Fibroblast of skin of abdomen (primary cell): Measurements from ENCODE around the gene STRADA. TPM values are rescaled to one million over a fixed set of nuclear protein-coding genes. Genes with fewer than 3 reads are reported as not detected.

Source experiments
- DNase-seq: peaks from one replicate; pipeline ENCODE4 v3.0.0-alpha.2; 2013
- polyA plus RNA-seq, 2 experiments: library from polyadenylated mRNA; unstranded; fragments of 120-200 nt; gene quantifications; one replicate each; pipeline ENCODE4 v1.2.1, GENCODE V29; 2013; ENCODE audit not compliant: insufficient read length in 2 of 2

The STRADA gene
- 26.8 TPM for polyA plus RNA-seq (2013, experiment 1 of 2; ENCODE audit: insufficient read length)
- polyA plus RNA-seq (2013, experiment 2 of 2; ENCODE audit: insufficient read length): 29.1 TPM

GRCh38 chr17:63741408-63742173, at the start of gene STRADA:
STRADA (minus strand) TSS chr17:63741799; CDS start chr17:63728369, 13,430 bp downstream.
- peak; percentile 96 for DNase-seq

- DNase-seq: no peak
Observed at GRCh38 chr17:63790057-63790456, 48.5 kb upstream of the STRADA start.

- no peak for DNase-seq
Observed at GRCh38 chr17:63786971-63787711, 45.5 kb upstream of the STRADA start.

DNA sequence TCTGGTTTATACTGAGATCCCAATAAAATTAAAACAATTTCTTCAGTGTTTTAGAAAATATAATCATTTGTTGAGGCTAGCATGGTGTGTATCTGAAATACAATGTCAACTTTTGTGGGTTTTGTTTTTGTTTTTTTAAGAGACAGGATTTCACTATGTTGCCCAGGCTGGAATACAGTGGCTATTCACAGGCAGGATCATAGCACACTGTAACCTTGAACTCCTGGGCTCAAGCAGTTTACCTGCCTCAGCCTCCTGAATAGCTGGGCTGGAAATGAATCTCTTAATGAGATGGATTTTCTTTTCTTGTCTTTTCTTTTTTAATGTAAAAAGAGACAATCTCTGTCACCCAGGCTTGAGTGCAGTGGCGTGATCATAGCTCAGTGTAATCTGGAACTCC, 44.5 kb upstream of the STRADA start:
- DNase-seq: no peak

DNA sequence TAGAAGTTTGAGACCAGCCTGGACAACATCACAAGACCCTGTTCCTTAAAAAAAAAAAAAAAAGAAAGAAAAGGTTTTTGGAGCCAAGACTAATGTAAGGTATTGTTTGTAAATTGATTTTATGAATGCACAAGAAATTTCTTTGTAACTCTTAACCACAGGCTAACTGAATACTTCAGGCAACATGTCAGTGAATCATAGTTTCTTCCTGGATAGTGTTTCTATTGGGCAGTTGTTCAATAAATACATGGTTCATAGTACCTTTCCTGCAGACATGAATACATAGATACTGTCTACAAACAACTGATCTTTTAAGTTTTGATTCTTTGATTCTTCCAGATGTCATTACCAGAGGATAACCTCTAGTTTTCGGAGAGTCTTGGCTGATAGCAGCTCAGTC, 44.0 kb upstream of the STRADA start:
- DNase-seq: peak; percentile 35

DNA sequence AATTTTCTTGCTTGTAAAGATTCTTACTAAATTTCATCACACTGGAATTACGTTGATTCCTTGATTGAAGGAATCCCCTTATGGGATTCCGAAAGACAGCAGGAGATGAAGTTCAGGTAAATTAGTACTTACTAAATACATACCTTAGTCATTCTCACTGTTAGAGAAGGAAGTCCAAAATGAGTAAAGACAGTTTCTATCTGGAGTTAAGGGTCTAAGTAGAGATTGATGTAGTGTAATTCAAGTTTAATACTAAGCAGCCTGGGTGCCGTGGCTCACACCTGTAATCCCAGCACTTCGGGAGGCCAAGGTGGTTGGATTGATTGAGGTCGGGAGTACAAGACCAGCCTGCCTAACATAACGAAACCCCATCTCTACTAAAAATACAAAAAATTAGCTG, 41.9 kb upstream of the STRADA start:
- no peak for DNase-seq

- no peak for DNase-seq
Observed at GRCh38 chr17:63780928-63781327, 39.3 kb upstream of the STRADA start.

- DNase-seq: no peak
Observed at GRCh38 chr17:63780507-63780906, 38.9 kb upstream of the STRADA start.

DNA sequence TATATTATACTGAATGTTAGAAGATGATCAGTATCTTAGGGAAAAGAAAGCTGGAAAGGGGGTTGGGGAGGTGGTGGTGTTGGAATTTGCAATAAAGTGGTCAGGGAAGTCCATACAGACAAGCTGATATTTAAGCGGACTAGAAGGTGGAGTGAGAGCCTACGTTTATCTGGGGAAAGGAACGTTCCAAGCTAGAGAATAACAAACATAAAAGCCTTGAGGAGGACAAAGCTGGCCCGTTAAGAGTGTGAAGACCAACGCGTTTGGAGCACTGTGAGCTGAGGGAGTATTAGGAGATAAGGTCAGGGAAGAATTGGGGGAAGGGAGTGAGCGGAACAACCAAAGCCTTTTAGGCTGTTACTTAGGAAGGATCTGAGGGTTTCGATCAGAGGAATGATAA, 33.8 kb upstream of the STRADA start:
- DNase-seq: no peak

DNA sequence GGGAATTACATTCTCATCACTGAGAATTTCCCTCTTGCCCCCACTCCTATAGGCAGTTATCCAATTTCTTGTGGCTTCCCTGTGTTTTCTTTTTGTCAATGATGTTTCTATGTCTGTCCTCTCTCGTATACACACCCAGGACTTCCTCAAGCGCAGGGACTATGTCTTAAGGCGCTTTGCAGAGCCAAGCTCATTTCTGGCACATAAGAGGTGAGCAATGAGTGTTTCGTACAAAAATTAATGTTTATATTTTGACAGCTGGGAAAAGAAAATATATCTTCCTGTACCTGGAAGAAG, 33.3 kb upstream of the STRADA start:
- no peak for DNase-seq

- peak; percentile 55 for DNase-seq
Observed at GRCh38 chr17:63774141-63774968, 32.8 kb upstream of the STRADA start, which contains the start of gene DDX42. DDX42 (plus strand) TSS chr17:63774170; CDS start chr17:63787050, 12,880 bp downstream.

GRCh38 chr17:63773272-63774140, 31.9 kb upstream of the STRADA start, which contains the start of gene CCDC47:
CCDC47 (minus strand) TSS chr17:63773597; CDS start chr17:63766175, 7,422 bp downstream.
- DNase-seq: peak; percentile 100

- peak; percentile 4 for DNase-seq
Observed at GRCh38 chr17:63772801-63773271, 31.2 kb upstream of the STRADA start.

- DNase-seq: no peak
Observed at GRCh38 chr17:63768433-63768832, 26.8 kb upstream of the STRADA start.

GRCh38 chr17:63766754-63767153, 25.2 kb upstream of the STRADA start:
- DNase-seq: no peak

- DNase-seq: no peak
Observed at GRCh38 chr17:63764716-63765115, 23.1 kb upstream of the STRADA start.

DNA sequence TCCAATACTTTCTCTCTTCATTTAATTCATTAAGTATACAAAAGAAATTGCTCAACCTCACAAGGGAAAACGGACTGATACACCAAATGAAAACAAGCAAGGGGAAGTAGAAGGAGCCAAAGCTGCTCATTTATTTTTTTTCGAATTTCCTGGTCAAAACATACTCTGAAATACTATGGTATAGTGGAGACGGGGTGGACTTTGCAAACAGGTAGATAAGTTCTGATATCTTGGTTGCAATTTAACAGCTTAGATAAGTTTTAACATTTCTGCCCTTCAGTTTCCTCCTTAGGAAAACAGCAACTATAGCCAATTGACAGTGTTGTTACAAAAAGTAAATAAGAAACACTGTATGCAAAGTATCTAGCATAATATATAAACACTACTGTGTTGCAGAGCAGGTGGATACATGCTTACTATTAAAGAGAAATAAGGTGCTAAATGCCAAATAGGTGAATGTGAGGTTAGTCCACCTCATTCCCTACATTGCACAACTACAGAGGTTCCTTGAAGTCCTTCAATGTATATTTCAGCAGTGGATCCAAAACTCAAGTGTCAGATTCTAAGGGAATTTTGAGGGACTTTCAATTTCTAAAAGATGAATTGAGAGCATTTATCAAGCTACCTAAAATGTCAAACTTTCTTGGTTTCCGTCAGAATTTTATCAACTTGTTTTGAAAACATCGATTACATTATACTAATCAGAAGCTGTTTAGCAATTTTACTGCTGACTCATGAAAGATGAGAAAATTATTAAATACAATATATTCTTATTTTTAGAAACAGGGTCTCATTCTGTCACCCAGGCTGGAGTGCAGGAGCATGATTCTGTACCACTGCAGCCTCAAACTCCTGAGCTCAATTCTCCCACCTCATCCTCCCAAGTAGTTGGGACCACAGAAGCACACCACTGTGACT, 20.8 kb upstream of the STRADA start:
- no peak for DNase-seq

DNA sequence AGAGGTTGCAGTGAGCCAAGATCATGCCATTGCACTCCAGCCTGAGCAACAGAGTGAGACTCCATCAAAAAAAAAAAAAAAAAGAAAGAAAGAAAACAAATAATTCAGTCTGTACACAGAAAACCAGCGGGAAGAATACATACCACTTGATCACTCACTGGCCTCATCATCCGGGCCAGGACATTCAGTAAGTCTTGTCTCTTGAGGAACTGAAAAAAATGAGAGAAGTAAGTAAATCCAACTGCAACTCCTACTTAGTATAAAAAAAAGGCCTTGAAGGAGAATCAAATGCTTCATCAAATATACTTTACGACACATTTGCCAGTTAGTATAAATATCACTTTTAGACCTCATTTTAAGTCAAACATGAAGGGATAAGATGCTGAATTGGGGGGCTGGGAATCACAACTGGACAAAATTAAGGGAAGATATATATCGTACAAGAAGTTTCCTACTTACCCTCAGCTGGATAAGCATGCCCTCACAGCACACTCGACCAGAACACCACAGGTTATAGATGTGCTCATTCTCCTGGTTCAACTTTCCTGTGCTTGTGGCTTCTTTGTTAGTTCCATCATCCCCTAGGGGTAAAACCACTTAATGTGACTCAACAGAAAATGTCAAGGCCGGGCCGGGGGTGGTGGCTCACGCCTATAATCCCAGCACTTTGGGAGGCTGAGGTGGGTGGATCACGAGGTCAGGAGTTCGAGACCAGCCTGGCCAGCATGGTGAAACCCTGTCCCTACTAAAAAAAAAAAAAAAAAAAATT, 19.4 kb upstream of the STRADA start:
- no peak for DNase-seq

DNA sequence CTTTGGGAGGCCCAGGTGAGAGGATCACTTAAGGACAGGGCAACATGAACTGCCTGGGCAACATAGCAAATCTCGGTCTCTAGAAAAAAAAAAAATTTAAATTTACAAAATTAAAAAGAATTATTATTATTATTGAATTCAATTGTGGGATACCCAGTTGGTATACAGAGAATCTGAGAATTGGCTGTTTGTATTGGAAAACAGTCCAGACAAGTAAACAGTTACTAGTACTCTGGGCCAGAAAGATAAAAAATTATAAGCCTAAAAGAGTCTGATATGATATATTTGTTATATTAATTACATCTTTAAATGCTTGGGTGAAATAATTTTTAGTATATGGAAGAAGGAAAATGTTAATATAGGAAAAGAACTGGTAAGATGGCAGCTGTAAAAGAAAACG, 16.8 kb upstream of the STRADA start:
- DNase-seq: no peak

GRCh38 chr17:63754046-63754445, 12.4 kb upstream of the STRADA start:
- no peak for DNase-seq
